22Rv1 (cell line): Measurements from ENCODE around the gene EVI2A.

ENCODE experiments used
- CTCF ChIP-seq: fragments of 450-650 bp; IDR thresholded peaks from 2 replicates; pipeline ENCODE4 v1.5.1; 2017; ENCODE audit warnings: mild to moderate bottlenecking
- ZFX ChIP-seq: fragments of 450-650 bp; IDR thresholded peaks from 2 replicates; pipeline ENCODE4 v1.6.1; 2017; ENCODE audit warnings: antibody characterized with exemption, borderline replicate concordance

- TF ChIP-seq CTCF = no peak
- TF ChIP-seq ZFX = no peak
Measured at GRCh38 chr17:31329221-31329620, 7.8 kb upstream of the EVI2A start.
